ENCODE results near the gene DNTT.

Gene DNTT

GRCh38 chr10:96377816-96378294, 73.6 kb downstream of the DNTT start:
- DNase-seq (ENCODE audit: low read depth, low spot score) = peak; percentile 49

- DNase-seq (ENCODE audit: low read depth, low spot score) = no peak
These were observed 74.5 kb downstream of the DNTT start for GRCh38 chr10:96378741-96379140.

GRCh38 chr10:96379758-96380157, 75.5 kb downstream of the DNTT start:
- DNase-seq (ENCODE audit: low read depth, low spot score) = no peak

GRCh38 chr10:96380821-96381220, 76.6 kb downstream of the DNTT start:
- DNase-seq (ENCODE audit: low read depth, low spot score) = no peak

- DNase-seq (ENCODE audit: low read depth, low spot score) = no peak
These were observed 80.3 kb downstream of the DNTT start for GRCh38 chr10:96384506-96384905.

- DNase-seq (ENCODE audit: low read depth, low spot score) = no peak
These were observed 82.9 kb downstream of the DNTT start for GRCh38 chr10:96387161-96387560.

- DNase-seq (ENCODE audit: low read depth, low spot score) = no peak
These were observed 83.4 kb downstream of the DNTT start for GRCh38 chr10:96387601-96388000.
